Measurements from ENCODE around the gene MOB3B.

- TF ChIP-seq CTCF (IDR thresholded peaks at IDR 0.05; ENCODE audit: low read depth, low read length, poor library complexity, severe bottlenecking) (no peak), EZH2phosphoT487 (IDR thresholded peaks at IDR 0.05; ENCODE audit: borderline replicate concordance, low read length) (no peak)
These were observed 98.0 kb downstream of the MOB3B start for GRCh38 chr9:27431543-27432147.
